Mesothelial cell of epicardium (in vitro differentiated cells): ENCODE results near the gene SPAG6. TPM values are rescaled to one million over a fixed set of nuclear protein-coding genes. Genes with fewer than 3 reads are reported as not detected.
A peak's percentile ranks its signal among the peaks of the same experiment; 100 is the strongest.

Source experiments
- DNase-seq, 2 experiments: peaks; one replicate each; pipeline ENCODE4 v3.0.0; 2021; ENCODE audit warnings: low spot score in 2 of 2; ENCODE audit not compliant: unreplicated experiment in 2 of 2
- H3K27ac Mint-ChIP-seq: 2 replicates; pipeline ENCODE4 v1.8.0; 2021; ENCODE audit warnings: mixed read lengths
- H3K27me3 Mint-ChIP-seq: 2 replicates; pipeline ENCODE4 v1.8.0; 2021; ENCODE audit warnings: low read depth, mixed read lengths
- H3K36me3 Mint-ChIP-seq: 2 replicates; pipeline ENCODE4 v1.8.0; 2021; ENCODE audit warnings: mixed read lengths
- H3K4me1 Mint-ChIP-seq: 2 replicates; pipeline ENCODE4 v1.8.0; 2021; ENCODE audit warnings: mixed read lengths
- H3K4me3 Mint-ChIP-seq: 2 replicates; pipeline ENCODE4 v1.8.0; 2021; ENCODE audit warnings: mild to moderate bottlenecking, moderate library complexity, mixed read lengths
- H3K9me3 Mint-ChIP-seq: 2 replicates; pipeline ENCODE4 v1.8.0; 2021; ENCODE audit warnings: mixed read lengths
- CTCF ChIP-seq: fragments of 200-600 bp; sonication (generic); IDR thresholded peaks from one replicate; pipeline ENCODE4 v1.5.0; 2021; ENCODE audit warnings: antibody characterized with exemption; ENCODE audit not compliant: unreplicated experiment
- total RNA-seq: library from RNA; stranded (reverse); gene quantifications from 3 replicates; pipeline ENCODE4 v1.2.1, GENCODE V29; 2021

SPAG6 gene
- total RNA-seq, 1 donor from 2014 or later = 0.16 TPM

GRCh38 chr10:22435650-22436049, 90.4 kb downstream of the SPAG6 start:
- Mint-ChIP-seq H3K36me3 (no peaks in the 10 kb centered on the region), H3K27me3 (no peaks in the 10 kb centered on the region), H3K9me3 (no peaks in the 10 kb centered on the region), H3K4me1 (peaks cover 54% of the 10 kb centered on the region), H3K4me3 (peak overlapping the region; percentile 44), H3K27ac (peak overlapping the region; percentile 79)
- TF ChIP-seq CTCF = no peak
- DNase-seq = no peak

- TF ChIP-seq CTCF = no peak
- Mint-ChIP-seq H3K27me3 (no peaks in the 10 kb centered on the region), H3K4me3 (peak overlapping the region; percentile 90), H3K27ac (peak overlapping the region; percentile 79), H3K36me3 (no peaks in the 10 kb centered on the region), H3K9me3 (no peaks in the 10 kb centered on the region), H3K4me1 (peaks cover 62% of the 10 kb centered on the region)
- DNase-seq = no peak
Measured at GRCh38 chr10:22436526-22436892, 91.2 kb downstream of the SPAG6 start.

- H3K4me3 Mint-ChIP-seq = peak overlapping the region; percentile 90
- H3K27ac Mint-ChIP-seq = peak overlapping the region; percentile 98
- DNase-seq = peak; percentile 70 to 80
- H3K36me3 Mint-ChIP-seq = no peaks in the 10 kb centered on the region
- H3K4me1 Mint-ChIP-seq = peaks cover 67% of the 10 kb centered on the region
- no peaks in the 10 kb centered on the region for H3K9me3 Mint-ChIP-seq
- TF ChIP-seq CTCF = no peak
- H3K27me3 Mint-ChIP-seq = no peaks in the 10 kb centered on the region
Measured at GRCh38 chr10:22436893-22437619, 91.8 kb downstream of the SPAG6 start.

- no peaks in the 10 kb centered on the region for H3K36me3 Mint-ChIP-seq
- peaks cover 75% of the 10 kb centered on the region for H3K4me1 Mint-ChIP-seq
- peak overlapping the region; percentile 90 for H3K4me3 Mint-ChIP-seq
- no peaks in the 10 kb centered on the region for H3K27me3 Mint-ChIP-seq
- H3K9me3 Mint-ChIP-seq = no peaks in the 10 kb centered on the region
- no peak for TF ChIP-seq CTCF
- peak overlapping the region; percentile 98 for H3K27ac Mint-ChIP-seq
- peak in 1 of 2 experiments; percentile 22 for DNase-seq
Measured at GRCh38 chr10:22437620-22438588, 92.6 kb downstream of the SPAG6 start.

- no peak for TF ChIP-seq CTCF
- Mint-ChIP-seq H3K27ac (peak overlapping the region; percentile 98), H3K9me3 (no peaks in the 10 kb centered on the region), H3K4me3 (peak overlapping the region; percentile 90), H3K4me1 (peaks cover 81% of the 10 kb centered on the region), H3K36me3 (no peaks in the 10 kb centered on the region), H3K27me3 (no peaks in the 10 kb centered on the region)
- no peak for DNase-seq
Measured at GRCh38 chr10:22438711-22439110, 93.4 kb downstream of the SPAG6 start.
